Measurements from ENCODE around the gene SLC35F6. TPM values are rescaled to one million over a fixed set of nuclear protein-coding genes. Genes with fewer than 3 reads are reported as not detected.

Gene SLC35F6
- total RNA-seq, 2 experiments from 2014 or later = 10.4 to 15.0 TPM

DNA sequence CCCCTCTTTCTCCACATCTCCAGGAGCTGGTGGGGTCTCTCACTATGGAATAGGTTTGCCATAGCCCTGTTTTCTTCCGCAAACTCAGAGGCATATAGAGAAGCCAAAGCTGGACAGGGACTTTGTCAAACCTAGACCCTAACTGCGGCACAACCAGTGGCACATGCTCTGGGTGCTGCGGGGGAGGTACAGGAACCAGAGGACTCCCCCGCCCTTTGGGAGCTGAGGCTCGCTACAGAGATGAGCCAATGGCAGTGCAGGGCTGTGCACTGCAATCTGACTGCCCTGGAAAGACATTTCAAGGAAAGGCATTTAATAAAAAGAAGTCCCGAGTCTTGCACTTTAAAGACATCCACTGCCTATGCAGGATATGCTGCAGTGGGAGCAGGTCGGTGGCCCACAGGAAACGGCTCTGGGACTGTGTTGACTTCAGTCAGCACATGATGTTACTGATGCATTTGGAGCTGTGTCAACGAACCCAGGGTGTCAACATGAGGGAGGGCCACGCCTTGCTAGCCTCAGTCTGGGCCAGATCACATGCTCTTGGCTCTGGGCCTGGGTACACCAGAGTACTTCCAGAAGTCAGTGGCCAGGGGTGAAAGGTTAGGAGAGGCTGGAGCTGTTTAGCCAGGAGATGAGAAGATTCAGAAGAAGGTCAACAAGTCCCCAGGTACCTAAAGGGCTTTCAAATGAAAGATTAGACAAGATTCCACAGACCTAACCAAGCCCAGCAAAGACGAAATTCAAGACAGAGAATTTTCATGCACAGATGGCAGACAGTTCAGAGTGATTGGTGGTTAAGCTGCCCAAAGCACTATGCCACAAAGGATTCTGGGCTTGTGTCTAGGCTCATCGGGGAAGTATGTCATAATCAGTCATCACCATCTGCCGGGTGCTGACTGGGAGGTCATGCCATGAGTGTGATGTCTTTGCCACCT, 8.2 kb downstream of the SLC35F6 start:
- no peak overlapping the region for H3K27ac ChIP-seq (ENCODE audit: low read depth, low read length, poor library complexity, severe bottlenecking)
- no peaks in the 10 kb centered on the region for H4K20me1 ChIP-seq (ENCODE audit: insufficient read depth, low read length)
- BruUV-seq (replicated peaks) = no TSS peak
- ChIA-PET CTCF (ENCODE audit: unreplicated experiment) (no interaction called here), POLR2A (interaction anchor here (0.6 kb wide), 2 partner anchors 23 to 116 kb away, joined by 3 read pairs; no protein-coding TSS in a partner anchor)
- TF ChIP-seq CTCF (conservative IDR thresholded peaks at IDR 0.05; ENCODE audit: low read length) = no peak
- no peak for TF ChIP-seq EZH2phosphoT487 (IDR thresholded peaks at IDR 0.05; ENCODE audit: borderline replicate concordance, low read depth, low read length)
- no peak overlapping the region for H3K4me2 ChIP-seq (ENCODE audit: low read length)
- H3K79me2 ChIP-seq (ENCODE audit: insufficient read depth, low read depth, low read length) = no peaks in the 10 kb centered on the region
- no peaks in the 10 kb centered on the region for H3K4me1 ChIP-seq (ENCODE audit: insufficient read depth, low read length, poor library complexity, severe bottlenecking)
- no peak overlapping the region for H3K4me3 ChIP-seq (ENCODE audit: low read depth, low read length, poor library complexity, severe bottlenecking)
- H2AFZ ChIP-seq (ENCODE audit: low read length) = no peak overlapping the region
- H3K36me3 ChIP-seq (ENCODE audit: insufficient read depth, low read length) = peaks cover 9% of the 10 kb centered on the region; the same call in 1 of the 2 replicates
- no peaks in the 10 kb centered on the region for H3K9me2 ChIP-seq (ENCODE audit: insufficient read depth, low read length)
- intact Hi-C loops (cut with micrococcal nuclease; ENCODE audit: unreplicated experiment) = no loop called here
- no peak for DNase-seq (ENCODE audit: low spot score)
- H3K9me3 ChIP-seq (ENCODE audit: low read length) = no peaks in the 10 kb centered on the region

- BruUV-seq (replicated peaks) = no TSS peak
- Histone ChIP-seq H3K9me3 (ENCODE audit: low read length) (no peaks in the 10 kb centered on the region), H3K9me2 (ENCODE audit: insufficient read depth, low read length) (no peaks in the 10 kb centered on the region), H3K36me3 (ENCODE audit: insufficient read depth, low read length) (peaks cover 39% of the 10 kb centered on the region), H2AFZ (ENCODE audit: low read length) (no peak overlapping the region), H3K4me1 (ENCODE audit: insufficient read depth, low read length, poor library complexity, severe bottlenecking) (no peaks in the 10 kb centered on the region), H4K20me1 (ENCODE audit: insufficient read depth, low read length) (no peaks in the 10 kb centered on the region), H3K27ac (ENCODE audit: low read depth, low read length, poor library complexity, severe bottlenecking) (no peak overlapping the region), H3K4me3 (ENCODE audit: low read depth, low read length, poor library complexity, severe bottlenecking) (no peak overlapping the region), H3K79me2 (ENCODE audit: insufficient read depth, low read depth, low read length) (no peaks in the 10 kb centered on the region), H3K4me2 (ENCODE audit: low read length) (no peak overlapping the region)
- DNase-seq (ENCODE audit: low spot score) = no peak
- ChIA-PET CTCF (ENCODE audit: unreplicated experiment) (no interaction called here), POLR2A (interaction anchor here (1.6 kb wide), 1 partner anchor 11 kb away, joined by 4 read pairs; no protein-coding TSS in a partner anchor)
- no peak for TF ChIP-seq CTCF (conservative IDR thresholded peaks at IDR 0.05; ENCODE audit: low read length)
- TF ChIP-seq EZH2phosphoT487 (IDR thresholded peaks at IDR 0.05; ENCODE audit: borderline replicate concordance, low read depth, low read length) = no peak
- intact Hi-C loops (cut with micrococcal nuclease; ENCODE audit: unreplicated experiment) = no loop called here
Observed at GRCh38 chr2:26776195-26776800, 12.2 kb downstream of the SLC35F6 start.
